Mesendoderm (in vitro differentiated cells): ENCODE results near the gene PRDM16.

ENCODE experiments used
- DNase-seq: peaks from one replicate; pipeline ENCODE4 v3.0.0; 2013
- H2AK5ac ChIP-seq: 2 replicates; pipeline ENCODE4 v1.6.1; 2013; ENCODE audit warnings: low read length, inconsistent platforms
- H2BK120ac ChIP-seq: 2 replicates; pipeline ENCODE4 v1.6.1; 2013; ENCODE audit warnings: low read depth, mild to moderate bottlenecking, low read length, moderate library complexity, mixed read lengths
- H2BK15ac ChIP-seq: replicated peaks from 2 replicates; pipeline ENCODE4 v1.6.1; 2013; ENCODE audit warnings: low read depth, mild to moderate bottlenecking, moderate library complexity
- H2BK5ac ChIP-seq: 2 replicates; pipeline ENCODE4 v1.6.1; 2013; ENCODE audit warnings: low read length, inconsistent platforms
- H3K18ac ChIP-seq: 2 replicates; pipeline ENCODE4 v1.6.1; 2013; ENCODE audit warnings: mild to moderate bottlenecking, low read length, mixed read lengths
- H3K23ac ChIP-seq: one replicate; pipeline ENCODE4 v1.6.1; 2013; ENCODE audit warnings: low read length
- H3K27ac ChIP-seq: 2 replicates; pipeline ENCODE4 v1.5.1; 2013; ENCODE audit warnings: low read depth, mild to moderate bottlenecking, inconsistent platforms, low read length, moderate library complexity
- H3K27me3 ChIP-seq: 2 replicates; pipeline ENCODE4 v1.6.1; 2013; ENCODE audit warnings: low read length, control low read depth, mild to moderate bottlenecking, inconsistent platforms; ENCODE audit not compliant: insufficient read depth, poor library complexity
- H3K36me3 ChIP-seq: 2 replicates; pipeline ENCODE4 v1.6.1; 2013; ENCODE audit warnings: low read length, inconsistent platforms; ENCODE audit not compliant: control insufficient read depth, insufficient read depth
- H3K4ac ChIP-seq: one replicate; pipeline ENCODE4 v1.6.1; 2013; ENCODE audit warnings: low read depth, mild to moderate bottlenecking, low read length, moderate library complexity
- H3K4me1 ChIP-seq: 2 replicates; pipeline ENCODE4 v1.6.1; 2013; ENCODE audit warnings: low read depth, low read length, inconsistent platforms; ENCODE audit not compliant: control insufficient read depth
- H3K4me2 ChIP-seq: 2 replicates; pipeline ENCODE4 v1.6.1; 2013; ENCODE audit warnings: low read length
- H3K4me3 ChIP-seq: 2 replicates; pipeline ENCODE4 v1.5.1; 2013; ENCODE audit warnings: mild to moderate bottlenecking, low read length
- H3K56ac ChIP-seq: one replicate; pipeline ENCODE4 v1.6.1; 2013; ENCODE audit warnings: low read length
- H3K79me1 ChIP-seq: 2 replicates; pipeline ENCODE4 v1.6.1; 2013; ENCODE audit warnings: low read length, inconsistent platforms
- H3K79me2 ChIP-seq: 2 replicates; pipeline ENCODE4 v1.6.1; 2013; ENCODE audit warnings: mild to moderate bottlenecking, low read length; ENCODE audit not compliant: control insufficient read depth, insufficient read depth
- H3K9ac ChIP-seq: 2 replicates; pipeline ENCODE4 v1.6.1; 2013; ENCODE audit warnings: low read length, inconsistent platforms
- H4K5ac ChIP-seq: one replicate; pipeline ENCODE4 v1.6.1; 2013; ENCODE audit warnings: low read length
- H4K8ac ChIP-seq: one replicate; pipeline ENCODE4 v1.6.1; 2013; ENCODE audit warnings: low read depth, mild to moderate bottlenecking, control low read depth, low read length, moderate library complexity
- WGBS: extraction: QIAGEN DNeasy Blood & Tissue Kit; methylation state at CpG from one replicate; pipeline ENCODE4 v1.1.7; 2013; ENCODE audit warnings: low lambda C conversion rate, missing lambda C conversion rate; ENCODE audit not compliant: insufficient coverage; ENCODE audit errors: extremely low coverage; 5-methylcytosine and 5-hydroxymethylcytosine counted together

PRDM16 gene

GRCh38 chr1:3231245-3231644 is 162.2 kb downstream of the PRDM16 start:
- Histone ChIP-seq H3K4ac (no peak overlapping the region), H4K5ac (no peak overlapping the region), H3K23ac (no peak overlapping the region), H3K9ac (no peak overlapping the region), H3K4me2 (no peak overlapping the region), H2BK5ac (no peak overlapping the region), H2BK120ac (no peak overlapping the region), H3K56ac (no peak overlapping the region), H2AK5ac (no peak overlapping the region), H2BK15ac (no peak overlapping the region), H3K4me3 (no peak overlapping the region), H3K79me1 (no peaks in the 10 kb centered on the region), H3K27me3 (no peaks in the 10 kb centered on the region), H3K36me3 (no peaks in the 10 kb centered on the region), H4K8ac (no peak overlapping the region), H3K18ac (no peak overlapping the region), H3K4me1 (no peaks in the 10 kb centered on the region), H3K27ac (no peak overlapping the region), H3K79me2 (no peaks in the 10 kb centered on the region)
- no CpG with 5 or more reads among the region's 24 CpGs for WGBS
- DNase-seq = no peak

- Histone ChIP-seq H4K8ac (no peak overlapping the region), H3K56ac (no peak overlapping the region), H3K79me2 (no peaks in the 10 kb centered on the region), H2BK5ac (no peak overlapping the region), H3K4ac (no peak overlapping the region), H3K18ac (no peak overlapping the region), H4K5ac (no peak overlapping the region), H3K23ac (no peak overlapping the region), H2BK120ac (no peak overlapping the region), H2BK15ac (no peak overlapping the region), H2AK5ac (no peak overlapping the region), H3K9ac (no peak overlapping the region), H3K27ac (no peak overlapping the region), H3K79me1 (no peaks in the 10 kb centered on the region), H3K4me1 (no peaks in the 10 kb centered on the region), H3K27me3 (no peaks in the 10 kb centered on the region), H3K36me3 (no peaks in the 10 kb centered on the region), H3K4me2 (no peak overlapping the region), H3K4me3 (no peak overlapping the region)
- DNase-seq = no peak
- WGBS = no CpG with 5 or more reads among the region's 16 CpGs
Observed at GRCh38 chr1:3231826-3232225, 162.8 kb downstream of the PRDM16 start.

- H3K36me3 ChIP-seq = no peaks in the 10 kb centered on the region
- H4K5ac ChIP-seq = no peak overlapping the region
- no peaks in the 10 kb centered on the region for H3K79me1 ChIP-seq
- H2AK5ac ChIP-seq = no peak overlapping the region
- no peak overlapping the region for H2BK15ac ChIP-seq
- H2BK5ac ChIP-seq = no peak overlapping the region
- H3K27me3 ChIP-seq = no peaks in the 10 kb centered on the region
- H3K4me2 ChIP-seq = no peak overlapping the region
- WGBS = no CpG with 5 or more reads among the region's 15 CpGs
- no peaks in the 10 kb centered on the region for H3K4me1 ChIP-seq
- no peak overlapping the region for H4K8ac ChIP-seq
- H3K56ac ChIP-seq = no peak overlapping the region
- H2BK120ac ChIP-seq = no peak overlapping the region
- no peak overlapping the region for H3K23ac ChIP-seq
- H3K27ac ChIP-seq = no peak overlapping the region
- no peak overlapping the region for H3K4ac ChIP-seq
- H3K9ac ChIP-seq = no peak overlapping the region
- H3K79me2 ChIP-seq = no peaks in the 10 kb centered on the region
- no peak overlapping the region for H3K18ac ChIP-seq
- no peak for DNase-seq
- no peak overlapping the region for H3K4me3 ChIP-seq
Observed at GRCh38 chr1:3233031-3233430, 164.0 kb downstream of the PRDM16 start.

GRCh38 chr1:3233551-3233950 is 164.5 kb downstream of the PRDM16 start:
- no peak overlapping the region for H2BK5ac ChIP-seq
- no peaks in the 10 kb centered on the region for H3K36me3 ChIP-seq
- no peak for DNase-seq
- H3K79me2 ChIP-seq = no peaks in the 10 kb centered on the region
- no peak overlapping the region for H3K18ac ChIP-seq
- H3K9ac ChIP-seq = no peak overlapping the region
- H3K4ac ChIP-seq = no peak overlapping the region
- no peak overlapping the region for H2BK15ac ChIP-seq
- H4K5ac ChIP-seq = no peak overlapping the region
- H3K27me3 ChIP-seq = no peaks in the 10 kb centered on the region
- H3K56ac ChIP-seq = no peak overlapping the region
- H3K27ac ChIP-seq = no peak overlapping the region
- H3K23ac ChIP-seq = no peak overlapping the region
- no CpG with 5 or more reads among the region's 8 CpGs for WGBS
- H3K4me1 ChIP-seq = no peaks in the 10 kb centered on the region
- no peaks in the 10 kb centered on the region for H3K79me1 ChIP-seq
- H3K4me3 ChIP-seq = no peak overlapping the region
- H4K8ac ChIP-seq = no peak overlapping the region
- no peak overlapping the region for H2AK5ac ChIP-seq
- no peak overlapping the region for H2BK120ac ChIP-seq
- no peak overlapping the region for H3K4me2 ChIP-seq

GRCh38 chr1:3234281-3234680 is 165.3 kb downstream of the PRDM16 start:
- Histone ChIP-seq H2BK15ac (no peak overlapping the region), H3K27me3 (no peaks in the 10 kb centered on the region)

GRCh38 chr1:3234956-3235355 is 166.0 kb downstream of the PRDM16 start:
- Histone ChIP-seq H3K18ac (no peak overlapping the region), H2BK120ac (no peak overlapping the region), H3K27ac (no peak overlapping the region), H3K36me3 (no peaks in the 10 kb centered on the region), H3K79me1 (no peaks in the 10 kb centered on the region), H3K4me3 (no peak overlapping the region), H3K4me2 (no peak overlapping the region), H4K5ac (no peak overlapping the region), H3K9ac (no peak overlapping the region), H3K56ac (no peak overlapping the region), H2BK5ac (no peak overlapping the region), H2BK15ac (no peak overlapping the region), H2AK5ac (no peak overlapping the region), H3K27me3 (no peaks in the 10 kb centered on the region), H3K4ac (no peak overlapping the region), H3K4me1 (no peaks in the 10 kb centered on the region), H3K79me2 (no peaks in the 10 kb centered on the region), H4K8ac (no peak overlapping the region), H3K23ac (no peak overlapping the region)
- no peak for DNase-seq
- no CpG with 5 or more reads among the region's 14 CpGs for WGBS

More at GRCh38 chr1:3234281-3234680, 165.3 kb downstream of the PRDM16 start:
- no peak overlapping the region for H3K4ac ChIP-seq
- no peak for DNase-seq
- H3K79me1 ChIP-seq = no peaks in the 10 kb centered on the region
- no peaks in the 10 kb centered on the region for H3K4me1 ChIP-seq
- no peak overlapping the region for H3K4me3 ChIP-seq
- H3K4me2 ChIP-seq = no peak overlapping the region
- no peak overlapping the region for H4K5ac ChIP-seq
- H3K18ac ChIP-seq = no peak overlapping the region
- H3K79me2 ChIP-seq = no peaks in the 10 kb centered on the region
- no CpG with 5 or more reads among the region's 15 CpGs for whole genome bisulfite sequencing
- no peak overlapping the region for H3K9ac ChIP-seq
- no peak overlapping the region for H2BK120ac ChIP-seq
- H2BK5ac ChIP-seq = no peak overlapping the region
- H4K8ac ChIP-seq = no peak overlapping the region
- H3K56ac ChIP-seq = no peak overlapping the region
- H3K36me3 ChIP-seq = no peaks in the 10 kb centered on the region
- H3K27ac ChIP-seq = no peak overlapping the region
- H3K23ac ChIP-seq = no peak overlapping the region
- H2AK5ac ChIP-seq = no peak overlapping the region
